Middle frontal gyrus (tissue), 1 donor: ENCODE data around the gene WDR75.

Source experiments
- DNase-seq: peaks from one replicate; pipeline ENCODE4 v3.0.0-alpha.2; 2015; ENCODE audit warnings: low spot score; ENCODE audit errors: extremely low spot score

WDR75 gene

GRCh38 chr2:189498205-189498604 is 56.9 kb downstream of the WDR75 start:
- no peak for DNase-seq

- DNase-seq, result no peak
These were observed 57.9 kb downstream of the WDR75 start for GRCh38 chr2:189499137-189499536.

DNA sequence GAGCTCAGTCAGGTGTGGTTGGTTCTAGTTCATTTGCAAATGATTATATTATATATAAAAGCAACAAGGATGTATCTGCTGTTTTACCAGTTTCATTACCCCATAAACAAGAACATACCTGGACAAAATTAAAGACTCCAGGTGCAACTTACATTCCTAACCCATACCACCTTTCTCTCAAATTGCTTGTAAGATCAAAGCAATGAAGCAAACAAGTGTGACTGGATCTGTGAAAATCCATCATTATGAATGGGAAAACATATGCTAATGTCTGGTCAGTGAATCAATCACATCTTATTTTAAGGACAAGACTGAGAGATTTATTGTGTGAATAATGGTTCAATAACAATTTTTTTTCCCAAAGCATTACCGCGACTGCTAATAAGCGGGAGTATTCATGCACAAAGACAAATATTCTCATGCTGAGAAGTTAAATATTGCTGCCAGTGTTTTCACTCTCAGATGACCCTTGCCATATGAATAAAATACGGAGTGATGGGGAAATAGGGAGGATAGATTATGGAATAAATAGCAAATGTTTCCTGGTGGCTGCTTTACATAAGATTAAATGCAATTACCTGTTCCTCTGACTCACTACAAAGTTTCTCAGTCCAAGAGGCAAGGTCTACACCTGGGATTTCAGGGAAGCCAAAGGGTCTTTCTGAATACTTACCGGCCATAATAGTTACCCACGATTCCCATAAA is 59.3 kb downstream of the WDR75 start:
- no peak for DNase-seq

DNA sequence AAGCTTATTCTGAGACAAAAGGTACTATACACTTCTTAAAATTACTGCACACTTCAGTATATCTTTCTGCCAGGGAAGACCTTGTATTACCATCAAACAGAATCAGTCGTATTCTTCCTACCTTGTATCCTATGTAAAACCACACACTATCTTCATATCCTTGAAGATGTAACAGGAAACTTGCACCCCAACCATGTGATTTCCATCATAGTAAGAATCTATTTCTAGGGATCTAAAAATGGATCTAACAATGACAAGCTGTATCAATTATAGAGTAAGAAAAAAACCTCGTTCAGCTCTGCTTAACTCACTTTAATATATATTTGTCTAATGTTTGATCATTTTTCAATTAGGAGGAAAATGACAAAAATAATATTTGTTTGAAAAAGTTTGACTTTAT is 60.2 kb downstream of the WDR75 start:
- no peak for DNase-seq

DNA sequence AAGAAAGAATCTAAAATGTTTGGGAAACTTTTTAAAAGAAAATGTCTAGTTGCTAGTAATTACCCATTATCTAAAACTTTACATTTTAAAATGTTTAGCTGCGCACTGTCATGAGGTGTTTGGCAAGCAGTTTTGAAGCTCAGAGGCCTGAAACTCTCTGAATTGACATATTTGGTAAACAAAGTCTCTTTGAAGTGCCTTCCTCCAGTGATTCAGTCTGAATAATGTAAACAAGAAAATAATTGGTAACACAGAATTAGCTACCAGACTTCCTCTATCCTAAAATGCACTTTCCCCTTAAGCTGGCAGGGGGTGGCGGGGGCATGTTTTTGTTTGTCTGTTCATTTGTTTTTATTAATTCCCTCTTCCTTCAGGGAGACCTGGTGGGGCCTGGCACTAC is 61.4 kb downstream of the WDR75 start:
- no peak for DNase-seq

- no peak for DNase-seq
These were observed 63.0 kb downstream of the WDR75 start for GRCh38 chr2:189504238-189504637.

DNA sequence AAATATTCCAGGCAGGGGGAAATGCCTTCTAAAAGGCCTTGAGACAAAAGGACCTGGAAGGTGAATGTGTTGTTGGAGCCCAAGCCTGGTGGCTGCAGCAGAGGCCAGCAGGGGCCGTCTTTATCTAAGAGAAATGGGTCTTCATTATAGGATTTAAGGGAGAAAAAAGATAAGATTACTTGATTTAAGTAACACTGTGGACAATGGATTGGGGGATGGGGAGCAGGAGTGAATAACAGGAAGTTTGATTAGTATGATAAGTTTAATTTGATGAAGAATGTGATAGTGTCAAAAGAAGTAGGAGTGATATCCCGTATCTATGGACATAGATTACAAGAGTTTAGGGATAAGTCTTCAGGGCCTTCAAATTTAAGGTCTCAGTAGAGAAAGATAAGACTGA is 64.2 kb downstream of the WDR75 start:
- DNase-seq, result no peak

GRCh38 chr2:189506514-189506976 is 65.3 kb downstream of the WDR75 start:
- no peak for DNase-seq

DNA sequence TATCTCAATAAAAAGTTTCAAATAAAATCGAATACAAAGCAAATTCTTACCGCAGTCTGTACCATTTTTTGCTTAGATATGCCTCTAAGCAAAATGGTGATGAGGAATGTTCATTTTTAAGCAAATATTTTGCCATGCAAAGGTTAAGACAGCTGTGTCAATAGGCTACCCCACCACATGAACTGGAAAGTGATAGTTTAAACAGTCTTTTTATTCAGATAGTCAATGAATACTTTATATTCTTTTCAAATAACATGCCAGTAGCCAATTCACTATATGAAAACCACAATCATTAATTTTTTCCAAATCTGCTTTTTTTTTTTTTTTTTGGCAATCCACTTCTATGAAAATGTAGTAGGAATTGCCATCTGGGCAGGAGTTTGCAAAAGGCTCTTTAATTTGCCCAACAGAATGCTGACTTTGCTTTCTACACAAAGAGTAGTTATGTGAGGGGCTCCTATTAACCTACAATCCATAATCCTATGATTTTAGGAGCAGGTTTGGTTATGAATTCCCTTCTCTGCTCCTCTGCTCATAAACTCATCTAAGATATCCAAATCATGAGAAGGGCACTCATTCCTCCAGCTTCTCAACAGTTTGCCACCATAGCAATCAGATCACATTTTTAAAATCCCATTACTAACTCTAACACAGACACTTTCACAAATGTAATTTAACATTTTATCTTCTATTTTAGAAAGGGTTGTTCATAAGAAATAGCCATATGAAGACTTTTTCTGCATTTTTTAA is 70.1 kb downstream of the WDR75 start:
- DNase-seq, result no peak

- DNase-seq, result no peak
These were observed 70.7 kb downstream of the WDR75 start for GRCh38 chr2:189511960-189512319.

- DNase-seq, result no peak
These were observed 71.6 kb downstream of the WDR75 start for GRCh38 chr2:189512879-189513278.

DNA sequence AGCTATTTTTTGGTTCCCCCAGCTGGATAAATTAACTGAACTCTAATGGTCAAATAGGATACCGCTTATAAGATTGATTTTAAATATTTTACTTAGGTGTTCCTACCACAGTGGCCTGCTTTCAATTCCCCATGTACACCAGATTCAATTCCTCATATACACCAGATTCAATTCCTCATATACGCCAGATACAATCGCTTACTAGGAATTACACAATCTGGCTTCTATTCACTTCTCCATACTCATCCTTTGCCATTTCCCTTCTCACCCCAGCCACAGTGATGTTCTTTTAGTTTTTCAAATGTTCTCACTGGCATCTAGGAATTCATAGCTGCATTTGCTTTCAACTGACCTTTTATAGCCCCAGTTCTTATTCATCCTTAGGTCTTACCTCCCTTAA is 72.8 kb downstream of the WDR75 start:
- DNase-seq, result no peak

GRCh38 chr2:189515264-189515663 is 74.0 kb downstream of the WDR75 start:
- no peak for DNase-seq

- no peak for DNase-seq
These were observed 75.3 kb downstream of the WDR75 start for GRCh38 chr2:189516546-189516945.

DNA sequence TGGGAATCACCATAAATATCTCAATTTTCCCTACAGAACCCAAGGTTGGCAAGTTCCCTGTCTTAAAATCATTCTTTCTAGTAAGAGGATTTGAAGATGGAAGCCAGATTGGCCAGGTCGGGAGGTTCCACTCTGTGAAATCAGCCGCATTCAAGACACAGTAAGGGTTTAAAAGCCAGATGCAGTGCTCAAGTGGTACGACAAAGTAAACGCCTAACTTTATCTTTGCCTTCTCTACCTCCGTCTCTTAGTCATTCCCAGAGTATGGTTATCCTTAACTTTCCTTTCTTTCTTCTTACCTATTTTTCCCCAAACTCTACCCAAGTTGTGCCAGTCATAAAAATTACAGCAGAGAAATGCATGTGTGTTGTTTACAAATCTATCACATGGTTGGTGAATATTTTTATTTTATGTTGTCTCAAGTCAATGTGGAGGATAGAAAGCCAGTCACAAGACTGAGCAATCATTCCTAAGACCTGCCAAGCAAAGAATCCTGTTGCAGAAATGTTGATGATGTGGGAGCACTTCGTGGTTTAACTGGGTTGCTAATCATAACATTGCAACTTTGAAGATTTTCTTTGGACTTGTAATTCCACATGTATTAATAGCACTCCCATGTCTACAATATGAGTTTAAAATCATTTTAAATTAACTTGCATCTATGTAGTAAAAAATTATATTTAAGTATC is 76.7 kb downstream of the WDR75 start:
- no peak for DNase-seq

- DNase-seq, result no peak
These were observed 78.5 kb downstream of the WDR75 start for GRCh38 chr2:189519631-189520387.

GRCh38 chr2:189521699-189522434 is 80.6 kb downstream of the WDR75 start:
- no peak for DNase-seq

DNA sequence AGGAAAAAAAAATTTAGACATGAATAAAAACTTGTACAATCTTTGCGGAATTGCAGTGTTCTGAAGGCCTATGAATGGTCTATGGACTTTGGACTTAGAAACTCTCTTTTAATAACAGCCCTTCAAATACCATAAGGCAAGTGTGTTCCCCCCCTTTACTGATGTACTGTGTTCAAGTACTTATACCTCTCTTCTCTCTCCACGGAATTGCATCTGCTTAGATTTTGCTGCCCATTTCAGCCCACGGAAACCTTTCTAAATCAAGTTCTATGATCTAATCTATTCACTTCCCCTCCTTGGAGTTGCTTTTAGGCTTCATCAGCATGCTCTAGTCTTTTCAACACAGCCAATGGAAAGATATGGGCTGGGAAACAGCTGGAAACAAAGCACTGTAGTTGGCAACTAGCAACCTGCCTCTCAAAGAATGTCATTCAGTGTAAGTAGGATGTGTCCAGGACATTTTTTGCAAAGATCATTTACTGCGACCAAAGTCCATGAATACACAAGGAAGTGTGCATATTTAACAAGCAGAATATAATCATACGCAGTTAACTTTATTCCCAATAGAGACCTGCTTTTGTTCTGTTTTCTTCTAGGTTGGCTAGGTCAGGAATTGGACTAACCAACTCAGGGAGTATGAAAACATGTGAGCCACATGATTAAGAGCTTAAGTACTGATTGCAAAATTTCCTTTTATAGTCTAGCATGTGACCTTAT is 81.3 kb downstream of the WDR75 start:
- no peak for DNase-seq

- DNase-seq, result no peak
These were observed 83.5 kb downstream of the WDR75 start for GRCh38 chr2:189524746-189525145.
